ENCODE measurements around the gene DNAH17.

DNA sequence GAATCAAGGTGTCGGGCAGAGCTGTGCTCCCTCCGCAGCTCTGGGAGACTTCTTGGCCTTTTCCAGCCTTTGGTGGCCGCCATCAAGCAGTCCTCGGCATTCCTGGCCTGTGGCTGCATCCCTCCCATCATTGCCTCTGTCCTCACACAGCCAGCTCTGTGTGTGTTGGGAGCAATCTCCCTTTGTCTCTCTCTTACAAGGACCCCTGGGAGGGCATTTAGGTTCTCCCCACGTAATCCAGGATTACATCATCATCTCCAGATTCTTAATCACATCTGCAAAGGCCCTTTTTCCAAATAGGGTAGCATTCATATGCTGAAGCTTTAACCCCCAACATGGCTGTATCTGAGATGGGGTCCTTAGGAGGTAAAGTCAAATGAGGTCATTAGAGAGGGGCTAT is 4.1 kb upstream of the DNAH17 start:
- TF ChIP-seq POLR2A (IDR thresholded peaks at IDR 0.05) = no peak
- TF ChIP-seq POLR2AphosphoS5 (IDR thresholded peaks at IDR 0.05) = no peak
- TF ChIP-seq, protein P1, sequence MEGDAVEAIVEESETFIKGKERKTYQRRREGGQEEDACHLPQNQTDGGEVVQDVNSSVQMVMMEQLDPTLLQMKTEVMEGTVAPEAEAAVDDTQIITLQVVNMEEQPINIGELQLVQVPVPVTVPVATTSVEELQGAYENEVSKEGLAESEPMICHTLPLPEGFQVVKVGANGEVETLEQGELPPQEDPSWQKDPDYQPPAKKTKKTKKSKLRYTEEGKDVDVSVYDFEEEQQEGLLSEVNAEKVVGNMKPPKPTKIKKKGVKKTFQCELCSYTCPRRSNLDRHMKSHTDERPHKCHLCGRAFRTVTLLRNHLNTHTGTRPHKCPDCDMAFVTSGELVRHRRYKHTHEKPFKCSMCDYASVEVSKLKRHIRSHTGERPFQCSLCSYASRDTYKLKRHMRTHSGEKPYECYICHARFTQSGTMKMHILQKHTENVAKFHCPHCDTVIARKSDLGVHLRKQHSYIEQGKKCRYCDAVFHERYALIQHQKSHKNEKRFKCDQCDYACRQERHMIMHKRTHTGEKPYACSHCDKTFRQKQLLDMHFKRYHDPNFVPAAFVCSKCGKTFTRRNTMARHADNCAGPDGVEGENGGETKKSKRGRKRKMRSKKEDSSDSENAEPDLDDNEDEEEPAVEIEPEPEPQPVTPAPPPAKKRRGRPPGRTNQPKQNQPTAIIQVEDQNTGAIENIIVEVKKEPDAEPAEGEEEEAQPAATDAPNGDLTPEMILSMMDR (IDR thresholded peaks at IDR 0.05) = no peak
- TF ChIP-seq EP300 (IDR thresholded peaks at IDR 0.05; ENCODE audit: low read depth) = no peak

Data from transverse colon (tissue), 4 donors.